DMS153 treated with DMSO at 0.1 percent for 48 hours (cell line): ENCODE measurements around the gene DUSP6.

Experiments
- DNase-seq: peaks from one replicate; lab custom pipeline; 2025; ENCODE audit not compliant: unreplicated experiment; lab: John Stamatoyannopoulos, UW

Gene DUSP6

GRCh38 chr12:89376202-89376529, 23.9 kb upstream of the DUSP6 start:
- DNase-seq, result no peak

GRCh38 chr12:89373763-89374572, 21.7 kb upstream of the DUSP6 start:
- no peak for DNase-seq

- no peak for DNase-seq
These were observed 20.5 kb upstream of the DUSP6 start for GRCh38 chr12:89372584-89373370.

GRCh38 chr12:89370850-89371249, 18.5 kb upstream of the DUSP6 start:
- no peak for DNase-seq

- no peak for DNase-seq
These were observed 18.1 kb upstream of the DUSP6 start for GRCh38 chr12:89370421-89370831.

GRCh38 chr12:89369166-89369565, 16.9 kb upstream of the DUSP6 start:
- no peak for DNase-seq

- DNase-seq, result no peak
These were observed 16.1 kb upstream of the DUSP6 start for GRCh38 chr12:89368391-89368790.

GRCh38 chr12:89366676-89367364, 14.5 kb upstream of the DUSP6 start:
- no peak for DNase-seq

GRCh38 chr12:89364631-89365030, 12.3 kb upstream of the DUSP6 start:
- DNase-seq, result no peak

- DNase-seq, result no peak
These were observed 11.8 kb upstream of the DUSP6 start for GRCh38 chr12:89364058-89364457.

GRCh38 chr12:89363582-89363981, 11.3 kb upstream of the DUSP6 start:
- no peak for DNase-seq

- DNase-seq, result no peak
These were observed 10.8 kb upstream of the DUSP6 start for GRCh38 chr12:89363084-89363483.

- DNase-seq, result no peak
These were observed 7.3 kb upstream of the DUSP6 start for GRCh38 chr12:89359615-89360014.

GRCh38 chr12:89358805-89359204, 6.5 kb upstream of the DUSP6 start:
- no peak for DNase-seq

- no peak for DNase-seq
These were observed 5.0 kb upstream of the DUSP6 start for GRCh38 chr12:89357297-89357730.

GRCh38 chr12:89356069-89356665, 3.9 kb upstream of the DUSP6 start:
- no peak for DNase-seq

GRCh38 chr12:89355243-89356068, 3.2 kb upstream of the DUSP6 start:
- DNase-seq, result no peak

- DNase-seq, result no peak
These were observed 2.3 kb upstream of the DUSP6 start for GRCh38 chr12:89354612-89355067.

- DNase-seq, result peak; percentile 66
These were observed 1.7 kb upstream of the DUSP6 start for GRCh38 chr12:89353823-89354611.
